Spleen (tissue), 11 donors: Measurements from ENCODE around the gene NAT8L. TPM values are rescaled to one million over a fixed set of nuclear protein-coding genes. Genes with fewer than 3 reads are reported as not detected.

Experiments
- DNase-seq: peaks from one replicate; pipeline ENCODE4 v3.0.0-alpha.2; 2020
- H3K27ac ChIP-seq, 8 donors: fragments of 200-600 bp; sonication (generic) in 7 of 8; 1 replicate in 4 of 8; 2 replicates in 4 of 8; pipeline versions ENCODE4 v1.5.0 to v1.8.0; 2016 to 2021; ENCODE audit warnings: inconsistent platforms in 4 of 8, mild to moderate bottlenecking in 4 of 8, moderate library complexity in 1 of 8
- H3K27me3 ChIP-seq, 7 donors: fragments of 200-600 bp; sonication (generic) in 6 of 7; replicated peaks in 1 of 7; 1 replicate in 4 of 7; 2 replicates in 3 of 7; pipeline versions ENCODE4 v1.5.0 to v1.8.0; 2016 to 2021; ENCODE audit warnings: inconsistent platforms in 3 of 7, mild to moderate bottlenecking in 1 of 7
- H3K36me3 ChIP-seq, 6 donors: fragments of 200-600 bp; sonication (generic) in 5 of 6; 1 replicate in 4 of 6; 2 replicates in 2 of 6; pipeline versions ENCODE4 v1.5.0 to v1.8.0; 2016 to 2021; ENCODE audit warnings: inconsistent platforms in 2 of 6
- H3K4me1 ChIP-seq, 6 donors: fragments of 200-600 bp; sonication (generic) in 5 of 6; 1 replicate in 3 of 6; 2 replicates in 3 of 6; pipeline versions ENCODE4 v1.5.0 to v1.8.0; 2016 to 2021; ENCODE audit warnings: inconsistent platforms in 3 of 6
- H3K4me3 ChIP-seq, 8 donors: fragments of 200-600 bp; sonication (generic) in 7 of 8; 1 replicate in 4 of 8; 2 replicates in 4 of 8; pipeline versions ENCODE4 v1.5.0 to v1.8.0; 2016 to 2021; ENCODE audit warnings: inconsistent platforms in 4 of 8, mild to moderate bottlenecking in 4 of 8, moderate library complexity in 2 of 8
- H3K9me3 ChIP-seq, 8 donors: fragments of 200-600 bp; sonication (generic) in 7 of 8; 1 replicate in 4 of 8; 2 replicates in 4 of 8; pipeline versions ENCODE4 v1.5.0 to v1.8.0; 2016 to 2021; ENCODE audit warnings: inconsistent platforms in 4 of 8
- POLR2A ChIP-seq, 3 donors: fragments of 450-650 bp; IDR thresholded peaks; one replicate each; pipeline ENCODE4 v1.5.1; 2017; ENCODE audit warnings: antibody characterized with exemption in 3 of 3, mild to moderate bottlenecking in 1 of 3
- POLR2AphosphoS5 ChIP-seq, 3 donors: sonication (generic); formaldehyde crosslinking; IDR thresholded peaks; one replicate each; pipeline ENCODE4 v1.5.1; 2017; ENCODE audit warnings: antibody characterized with exemption in 3 of 3
- WGBS, 5 donors: extraction: QIAGEN DNeasy Blood & Tissue Kit in 3 of 5; methylation state at CpG; one replicate each; pipeline versions ENCODE4 v1.1.5 to v1.1.7; 2013 to 2018; 5-methylcytosine and 5-hydroxymethylcytosine counted together
- intact Hi-C: fragments of 100-400 bp; cut with DNase I; formaldehyde crosslinking; loops from one replicate; pipeline ENCODE4 v1.15.0; 2023; ENCODE audit warnings: low total_unique reads
- polyA plus RNA-seq, 3 donors: library from polyadenylated mRNA; stranded (reverse); fragments of 200-250 nt; gene quantifications; one replicate each; pipeline ENCODE4 v1.2.1, GENCODE V29; 2013
- total RNA-seq, 7 donors: library from RNA; depleted of rRNA in 3 of 7; stranded (reverse); fragments of >200 nt in 3 of 7; fragmentation: NEBNext Ultra II Directional in 4 of 7; extraction: Animal tissue kit (Norgen Biotek cat#: 25700) in 4 of 7; gene quantifications; one replicate each; pipeline versions ENCODE4 v1.1.0 to v1.2.1, GENCODE V29; 2016 to 2021
- TF ChIP-seq, protein P1 (sequence below), 11 experiments: fragments of 200-600 bp in 7 of 11; fragments of 450-650 bp in 4 of 11; sonication (generic) in 4 of 11; IDR thresholded peaks in 8 of 11; conservative IDR thresholded peaks in 3 of 11; 1 replicate in 7 of 11; 2 replicates in 4 of 11; pipeline versions ENCODE4 v1.4.0 to v1.8.0; 2016 to 2021; ENCODE audit warnings: antibody characterized with exemption in 11 of 11, inconsistent platforms in 4 of 11, mild to moderate bottlenecking in 1 of 11
- donor health status: healthy with polysubstance abuse.
- donor health status: DM: no; HTN: no; CAD: no; lungs with moderate emphysema.
- donor health status: DM: no; HTN: no; CAD: no.
- donor health status: Bipolar disorder and iron deficiency.
- donor health status: healthy.
- donor health status: DM: no; HTN: no; CAD: no.
- donor health status: DM: yes; HTN: yes; CAD: no.

Gene NAT8L
- total and polyA plus RNA-seq, 10 donors, result 0.13 to 3.1 (median 0.72) TPM

DNA sequence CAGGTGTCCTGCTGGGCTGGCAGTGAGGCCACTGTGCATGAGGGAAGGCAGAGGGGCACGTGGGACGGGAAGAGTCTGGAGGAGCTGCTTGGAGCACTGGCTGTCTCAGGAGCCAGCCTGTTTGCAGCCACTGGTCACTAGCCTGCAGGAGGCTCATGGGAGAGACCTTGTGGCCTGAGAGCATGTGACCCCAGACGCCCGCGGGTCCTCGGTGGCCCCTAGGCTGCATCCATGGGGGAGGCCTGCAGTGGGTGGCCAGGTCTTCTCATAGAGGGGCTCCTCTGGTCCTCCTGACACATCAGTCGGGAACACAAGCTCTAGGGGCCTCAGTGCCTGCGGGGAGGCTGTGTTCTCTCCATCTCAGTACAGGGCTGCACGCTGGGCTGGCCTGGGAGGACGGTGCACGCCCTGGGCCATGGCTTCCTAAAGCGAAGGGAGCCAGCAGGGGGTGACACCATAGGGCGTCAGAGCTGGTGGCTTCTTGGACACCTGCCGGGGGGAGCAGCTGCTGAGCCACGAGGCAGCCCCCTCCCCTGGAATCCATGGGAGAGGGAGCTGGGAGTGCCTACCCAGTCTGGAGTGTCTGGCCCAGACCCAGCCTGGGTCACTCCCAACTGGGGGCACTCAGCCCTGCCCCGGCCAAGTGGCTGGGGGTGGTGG, 12.3 kb downstream of the NAT8L start:
- peak; percentile 65 for DNase-seq
- no peak for TF ChIP-seq POLR2A (IDR thresholded peaks at IDR 0.05)
- TF ChIP-seq, protein P1, sequence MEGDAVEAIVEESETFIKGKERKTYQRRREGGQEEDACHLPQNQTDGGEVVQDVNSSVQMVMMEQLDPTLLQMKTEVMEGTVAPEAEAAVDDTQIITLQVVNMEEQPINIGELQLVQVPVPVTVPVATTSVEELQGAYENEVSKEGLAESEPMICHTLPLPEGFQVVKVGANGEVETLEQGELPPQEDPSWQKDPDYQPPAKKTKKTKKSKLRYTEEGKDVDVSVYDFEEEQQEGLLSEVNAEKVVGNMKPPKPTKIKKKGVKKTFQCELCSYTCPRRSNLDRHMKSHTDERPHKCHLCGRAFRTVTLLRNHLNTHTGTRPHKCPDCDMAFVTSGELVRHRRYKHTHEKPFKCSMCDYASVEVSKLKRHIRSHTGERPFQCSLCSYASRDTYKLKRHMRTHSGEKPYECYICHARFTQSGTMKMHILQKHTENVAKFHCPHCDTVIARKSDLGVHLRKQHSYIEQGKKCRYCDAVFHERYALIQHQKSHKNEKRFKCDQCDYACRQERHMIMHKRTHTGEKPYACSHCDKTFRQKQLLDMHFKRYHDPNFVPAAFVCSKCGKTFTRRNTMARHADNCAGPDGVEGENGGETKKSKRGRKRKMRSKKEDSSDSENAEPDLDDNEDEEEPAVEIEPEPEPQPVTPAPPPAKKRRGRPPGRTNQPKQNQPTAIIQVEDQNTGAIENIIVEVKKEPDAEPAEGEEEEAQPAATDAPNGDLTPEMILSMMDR (IDR thresholded peaks at IDR 0.05 in 8 of 11, conservative IDR thresholded peaks at IDR 0.05 in 3 of 11), result no peak
- TF ChIP-seq POLR2AphosphoS5 (IDR thresholded peaks at IDR 0.05), result no peak
- no peaks in the 10 kb centered on the region for H3K9me3 ChIP-seq
- intact Hi-C loops, result no loop called here
- H3K27ac ChIP-seq, result no peak overlapping the region
- no peaks in the 10 kb centered on the region for H3K36me3 ChIP-seq
- peaks cover 0 to 45% (median 0%) of the 10 kb centered on the region in 7 donors for H3K27me3 ChIP-seq
- no peak overlapping the region for H3K4me3 ChIP-seq
- 62 to 86% (median 68%) methylated on average over 1 to 16 of the region's 16 CpGs for WGBS, 5 donors
- peaks cover 0 to 20% (median 9%) of the 10 kb centered on the region in 6 donors for H3K4me1 ChIP-seq

DNA sequence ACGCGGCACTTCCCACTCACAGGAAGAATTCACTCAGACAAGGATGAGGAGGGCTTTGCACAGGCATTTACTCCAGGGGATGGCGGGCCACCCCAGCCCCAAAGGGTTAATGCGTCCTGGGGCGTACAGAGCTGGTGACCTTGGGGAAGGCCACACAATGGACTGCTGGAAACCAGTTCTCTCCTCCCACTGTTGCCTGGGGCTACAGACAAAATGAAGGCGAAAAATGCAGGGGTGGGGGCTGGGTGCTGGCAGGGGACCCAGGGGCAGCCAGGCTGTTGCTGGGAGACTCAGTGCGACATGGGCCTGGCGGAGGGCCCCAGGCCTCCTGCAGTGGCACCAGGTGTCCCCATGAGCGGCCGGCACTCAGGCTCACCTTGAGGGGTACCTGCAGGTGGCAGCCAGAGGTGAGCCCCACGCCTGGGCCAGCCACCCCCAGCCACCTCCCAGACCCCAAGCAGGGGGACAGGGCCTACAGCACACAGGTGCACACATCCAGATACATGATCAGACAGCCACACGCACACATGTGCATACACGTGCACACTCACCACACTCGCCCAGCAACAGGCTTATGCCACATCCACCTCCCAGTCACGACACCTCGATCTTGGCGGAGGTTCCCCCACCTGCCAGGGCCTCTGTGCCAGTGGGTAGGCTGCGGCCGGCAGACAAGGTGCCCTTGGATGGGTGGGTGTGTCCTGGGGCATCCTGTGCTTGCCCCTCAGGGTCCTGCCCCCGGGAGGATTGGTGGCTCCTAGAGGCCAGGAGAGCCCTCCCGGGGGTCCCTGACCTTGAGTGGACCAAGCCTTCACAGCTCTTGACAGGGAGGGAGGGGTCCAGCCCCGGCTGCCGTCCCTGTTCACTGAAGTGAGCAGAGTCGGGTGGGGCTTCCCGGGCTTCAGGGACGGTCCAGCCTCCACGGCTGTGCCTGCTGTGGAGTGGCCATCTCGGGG, 13.1 kb downstream of the NAT8L start:
- Histone ChIP-seq H3K4me3 (no peak overlapping the region), H3K27me3 (peaks cover 0 to 40% (median 0%) of the 10 kb centered on the region in 7 donors), H3K27ac (no peak overlapping the region), H3K9me3 (no peaks in the 10 kb centered on the region), H3K36me3 (no peaks in the 10 kb centered on the region), H3K4me1 (peaks cover 0 to 20% (median 9%) of the 10 kb centered on the region in 6 donors)
- intact Hi-C loops, result no loop called here
- no peak for TF ChIP-seq POLR2AphosphoS5 (IDR thresholded peaks at IDR 0.05)
- TF ChIP-seq POLR2A (IDR thresholded peaks at IDR 0.05), result no peak
- TF ChIP-seq, protein P1 (IDR thresholded peaks at IDR 0.05 in 8 of 11, conservative IDR thresholded peaks at IDR 0.05 in 3 of 11), result no peak
- peak; percentile 58 for DNase-seq
- WGBS, 5 donors, result 54 to 85% (median 74%) methylated on average over 15 to 28 of the region's 28 CpGs

DNA sequence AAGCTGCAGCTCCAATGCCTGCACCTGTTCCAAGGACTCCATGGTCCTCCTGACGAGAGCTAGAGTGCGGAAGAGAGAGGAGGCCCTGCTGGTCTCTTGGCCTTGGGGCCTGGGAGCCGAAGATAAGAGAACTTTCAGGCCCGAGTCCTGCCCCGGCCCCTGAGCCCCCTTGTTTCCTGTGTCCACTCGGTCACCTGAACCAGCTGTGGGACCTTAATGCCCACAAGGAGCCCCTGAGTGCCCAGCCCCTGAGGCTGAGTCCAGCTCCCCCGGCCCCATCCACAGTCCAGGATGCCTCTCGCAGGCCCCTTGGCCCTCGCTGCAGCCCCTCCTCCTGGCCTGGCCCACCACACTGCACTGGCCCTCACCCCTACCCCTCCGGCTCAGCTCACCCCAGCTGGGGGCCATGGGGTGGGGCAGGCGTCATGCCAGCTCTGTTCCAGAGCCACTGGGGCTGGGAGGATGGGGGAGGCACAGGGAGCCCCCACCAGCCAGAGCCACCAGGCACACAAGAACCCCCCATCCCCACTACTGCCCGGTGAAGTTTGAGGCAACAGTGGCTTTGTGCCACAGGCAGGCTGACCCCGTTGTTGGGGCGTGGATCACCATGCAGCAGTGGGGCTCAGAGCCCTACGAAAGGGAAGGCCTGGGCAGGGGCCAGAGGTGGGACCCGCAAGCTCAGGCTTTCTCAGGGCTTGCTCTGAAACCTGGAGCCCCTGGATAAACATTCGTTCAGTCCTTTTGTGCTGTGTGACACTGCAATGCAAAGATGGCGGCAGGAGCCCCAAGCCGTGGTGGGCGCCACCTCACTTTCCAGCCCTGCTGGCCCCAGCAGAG, 14.1 kb downstream of the NAT8L start:
- peaks cover 0 to 40% (median 0%) of the 10 kb centered on the region in 7 donors for H3K27me3 ChIP-seq
- peaks cover 0 to 20% (median 9%) of the 10 kb centered on the region in 6 donors for H3K4me1 ChIP-seq
- intact Hi-C loops, result no loop called here
- no peak overlapping the region for H3K27ac ChIP-seq
- H3K4me3 ChIP-seq, result no peak overlapping the region
- no peaks in the 10 kb centered on the region for H3K36me3 ChIP-seq
- 84 to 91% (median 87%) methylated on average over 13 to 20 of the region's 20 CpGs for WGBS, 5 donors
- peak; percentile 67 for DNase-seq
- TF ChIP-seq, protein P1 (IDR thresholded peaks at IDR 0.05 in 8 of 11, conservative IDR thresholded peaks at IDR 0.05 in 3 of 11), result no peak
- TF ChIP-seq POLR2A (IDR thresholded peaks at IDR 0.05), result no peak
- TF ChIP-seq POLR2AphosphoS5 (IDR thresholded peaks at IDR 0.05), result no peak
- H3K9me3 ChIP-seq, result no peaks in the 10 kb centered on the region
